Head of caudate nucleus (tissue), 42 donors: ENCODE results near the gene SPAG8.
A peak's percentile ranks its signal among the peaks of the same experiment; 100 is the strongest.

ENCODE experiments used
- DNase-seq, 42 donors: peaks; one replicate each; pipeline versions ENCODE4 v3.0.0 to v3.0.0-alpha.2; 2020 to 2021; ENCODE audit warnings: mixed read lengths in 7 of 42
- intact Hi-C: fragments of 100-400 bp; cut with DNase I; formaldehyde crosslinking; loops from one replicate; pipeline ENCODE4 v1.15.0; 2022

Gene SPAG8, protein sequence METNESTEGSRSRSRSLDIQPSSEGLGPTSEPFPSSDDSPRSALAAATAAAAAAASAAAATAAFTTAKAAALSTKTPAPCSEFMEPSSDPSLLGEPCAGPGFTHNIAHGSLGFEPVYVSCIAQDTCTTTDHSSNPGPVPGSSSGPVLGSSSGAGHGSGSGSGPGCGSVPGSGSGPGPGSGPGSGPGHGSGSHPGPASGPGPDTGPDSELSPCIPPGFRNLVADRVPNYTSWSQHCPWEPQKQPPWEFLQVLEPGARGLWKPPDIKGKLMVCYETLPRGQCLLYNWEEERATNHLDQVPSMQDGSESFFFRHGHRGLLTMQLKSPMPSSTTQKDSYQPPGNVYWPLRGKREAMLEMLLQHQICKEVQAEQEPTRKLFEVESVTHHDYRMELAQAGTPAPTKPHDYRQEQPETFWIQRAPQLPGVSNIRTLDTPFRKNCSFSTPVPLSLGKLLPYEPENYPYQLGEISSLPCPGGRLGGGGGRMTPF

DNA sequence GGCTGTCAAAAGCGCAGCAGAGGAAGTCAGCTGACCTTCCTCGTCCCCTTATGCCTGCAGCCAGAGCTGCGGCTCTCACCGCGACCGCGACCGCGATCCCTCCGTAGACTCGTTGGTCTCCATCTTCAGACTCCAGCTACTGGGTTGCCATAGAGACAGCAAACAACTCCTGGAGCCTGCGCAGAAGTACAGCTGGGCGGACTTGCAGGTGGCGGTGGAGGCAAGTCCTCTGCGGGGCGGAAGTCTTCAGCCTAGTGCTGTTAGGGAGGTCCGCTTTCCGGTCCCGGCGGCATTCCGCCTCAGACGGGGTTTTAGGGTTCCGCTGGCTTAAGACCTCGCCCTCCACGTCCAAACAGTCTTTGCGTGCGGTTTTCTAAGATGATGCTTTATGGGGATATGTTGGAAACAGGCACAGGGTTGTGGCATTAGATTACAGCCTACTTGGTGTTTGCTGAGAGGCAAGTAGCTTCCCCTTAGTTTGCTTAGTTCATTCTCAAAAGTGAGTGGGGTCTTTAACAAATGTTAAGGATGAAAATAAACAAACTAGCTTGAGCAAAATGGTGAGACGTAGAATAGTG is at the start of gene SPAG8:
TSS of gene SPAG8 (minus strand) at position 238 of the 578 bp plus-strand sequence. CDS start at position 123, 115 bp downstream.
- intact Hi-C loops: no loop called here
- DNase-seq: peak; percentile 91 to 99 (median 96)

DNA sequence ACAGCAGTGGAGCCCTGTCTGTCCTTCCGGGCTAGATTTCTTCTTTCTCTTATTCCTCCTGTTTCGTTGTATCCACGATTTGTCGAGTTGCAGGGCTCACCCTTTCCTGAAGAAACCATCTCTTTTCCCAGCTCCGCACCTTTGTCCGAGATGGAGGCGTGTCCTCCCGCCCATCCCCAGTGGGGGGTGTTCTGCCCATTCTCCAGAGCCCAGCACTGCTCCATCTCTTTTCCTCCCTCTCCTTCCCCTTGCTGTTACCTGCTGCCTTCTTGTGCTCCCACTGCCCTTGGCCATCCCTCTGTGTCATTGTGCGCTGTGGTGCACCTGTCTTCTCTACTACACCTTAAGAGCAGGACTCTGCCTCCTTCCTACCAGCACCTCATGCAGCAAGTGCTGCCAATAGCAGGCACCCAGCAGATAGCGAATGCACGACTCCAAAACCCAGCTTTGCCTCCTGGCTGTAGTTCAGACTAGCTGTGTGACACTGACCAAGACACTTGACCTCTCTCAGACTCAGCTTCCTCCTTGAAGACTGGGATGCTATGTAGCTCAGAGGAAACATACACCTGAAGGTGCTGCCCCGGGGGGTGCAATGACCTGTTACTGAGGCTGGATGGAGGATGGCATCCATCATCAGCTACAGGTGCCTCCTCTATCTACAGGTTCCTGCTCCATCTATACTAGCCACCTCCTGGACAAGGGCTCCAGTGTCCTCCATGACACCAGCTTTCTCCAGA is 49.3 kb upstream of the SPAG8 start:
- DNase-seq: peak in 5 of 42 donors; percentile 4 to 33 (median 15)
- intact Hi-C loops: no loop called here

DNA sequence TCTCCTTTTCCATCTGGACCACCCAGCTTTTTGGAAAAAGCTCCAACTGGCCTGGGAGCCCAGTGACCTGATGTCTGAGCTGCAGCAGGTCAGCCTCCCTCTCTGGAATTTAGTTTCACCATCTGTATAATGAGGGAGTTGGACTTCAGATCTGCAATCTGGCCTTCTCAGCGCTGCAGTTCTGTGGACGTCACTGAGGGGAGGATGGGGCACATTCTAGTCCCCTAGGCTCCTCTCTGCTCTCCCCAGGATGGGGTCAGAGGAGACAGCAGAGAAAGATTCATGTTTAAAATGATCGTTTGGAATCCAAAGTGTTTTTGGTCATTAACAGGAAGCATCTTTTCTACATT is 47.9 kb upstream of the SPAG8 start:
- intact Hi-C loops: no loop called here
- peak in 4 of 42 donors; percentile 3 to 16 (median 10) for DNase-seq

DNA sequence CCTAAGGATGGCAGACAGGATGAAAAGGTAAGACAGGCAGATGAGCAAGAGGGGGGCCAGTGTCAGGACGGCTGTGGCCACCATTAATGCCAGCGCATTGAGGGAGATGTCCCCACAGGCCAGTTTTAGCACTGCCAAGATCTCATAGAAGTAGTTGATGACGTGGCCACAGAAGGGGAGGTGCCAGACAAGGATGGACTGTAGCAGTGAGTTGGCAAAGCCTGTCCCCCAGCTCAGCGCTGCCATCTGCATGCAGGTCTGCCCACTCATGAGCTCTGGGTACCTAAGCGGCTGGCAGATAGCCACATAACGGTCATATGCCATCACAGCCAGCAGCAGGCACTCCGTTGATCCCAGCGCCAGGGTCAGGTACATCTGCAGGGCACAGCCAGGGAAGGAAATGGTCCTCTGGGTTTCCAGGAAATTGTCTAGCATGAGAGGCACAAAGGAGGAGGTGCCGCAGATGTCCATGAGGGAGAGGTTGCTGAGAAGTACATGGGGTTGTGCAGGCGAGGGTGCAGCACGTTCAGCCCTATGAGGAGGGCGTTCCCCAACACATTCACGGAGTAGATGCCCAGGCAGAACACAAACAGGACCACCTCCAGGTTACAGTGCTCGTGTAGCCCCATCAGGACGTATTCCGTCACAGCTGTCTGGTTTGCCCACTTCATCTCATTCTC is 47.4 kb upstream of the SPAG8 start:
- intact Hi-C loops: no loop called here
- peak in 7 of 42 donors; percentile 8 to 41 (median 17) for DNase-seq

DNA sequence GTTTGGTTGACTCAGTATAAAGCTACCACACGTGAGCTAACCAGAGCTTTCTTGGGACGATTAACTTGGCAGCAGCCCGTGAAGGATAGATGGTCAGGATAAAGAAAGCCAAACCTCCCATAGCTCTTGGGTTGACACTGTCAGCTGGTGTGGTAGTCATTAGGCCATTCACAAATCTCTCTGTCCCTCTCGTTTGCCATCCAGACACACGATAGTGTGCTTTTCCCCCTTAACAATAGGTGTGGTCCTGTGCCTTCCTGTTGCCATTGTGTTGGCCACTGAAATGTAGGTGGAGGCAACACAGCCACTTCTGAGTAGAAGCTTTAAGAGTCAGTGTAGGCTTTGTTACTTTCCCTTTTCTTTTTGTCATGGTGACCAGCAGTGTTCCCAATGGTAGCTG is 46.4 kb upstream of the SPAG8 start:
- peak in 1 of 42 donors; percentile 4 for DNase-seq
- intact Hi-C loops: no loop called here

DNA sequence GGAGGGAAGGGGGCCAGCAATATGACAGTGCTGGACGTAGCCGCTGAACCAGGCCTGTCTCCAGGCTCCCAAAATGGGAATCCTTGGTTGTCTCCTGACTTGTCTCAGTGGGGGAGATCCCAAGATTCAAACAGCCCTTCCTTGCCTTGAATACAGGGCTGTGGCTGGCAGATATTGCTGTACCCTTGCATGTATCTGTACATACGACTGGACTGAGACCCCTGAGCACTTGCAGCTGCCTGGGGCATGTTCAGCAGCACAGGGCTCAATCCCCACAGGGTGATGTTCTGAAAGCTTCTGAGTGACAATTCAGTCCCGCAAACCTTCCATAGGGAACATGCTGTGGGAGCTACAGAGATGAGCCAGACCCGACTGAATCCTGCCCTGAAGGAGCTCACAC is 44.8 kb upstream of the SPAG8 start:
- peak in 6 of 42 donors; percentile 2 to 26 (median 12) for DNase-seq
- intact Hi-C loops: no loop called here

DNA sequence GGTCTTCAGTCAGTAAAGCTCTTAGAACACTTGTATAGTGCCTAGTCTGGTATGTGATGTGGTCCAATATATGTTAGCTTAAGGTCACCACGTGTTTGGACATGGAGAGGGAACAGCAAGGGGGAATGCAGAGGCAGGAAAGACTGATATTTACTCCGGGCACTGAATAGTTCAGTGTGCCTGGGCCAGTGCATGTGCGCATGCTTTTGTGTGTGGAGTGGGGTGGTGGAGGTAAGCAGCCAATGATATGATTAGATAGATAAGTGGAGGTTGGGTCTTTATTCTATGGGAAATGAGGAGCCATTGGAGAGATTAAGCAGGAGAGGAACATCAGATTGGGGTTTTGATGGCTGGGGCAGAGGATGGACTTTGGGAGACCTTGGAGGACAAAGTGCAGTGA is 44.1 kb upstream of the SPAG8 start:
- peak in 4 of 42 donors; percentile 5 to 22 (median 10) for DNase-seq
- intact Hi-C loops: no loop called here

DNA sequence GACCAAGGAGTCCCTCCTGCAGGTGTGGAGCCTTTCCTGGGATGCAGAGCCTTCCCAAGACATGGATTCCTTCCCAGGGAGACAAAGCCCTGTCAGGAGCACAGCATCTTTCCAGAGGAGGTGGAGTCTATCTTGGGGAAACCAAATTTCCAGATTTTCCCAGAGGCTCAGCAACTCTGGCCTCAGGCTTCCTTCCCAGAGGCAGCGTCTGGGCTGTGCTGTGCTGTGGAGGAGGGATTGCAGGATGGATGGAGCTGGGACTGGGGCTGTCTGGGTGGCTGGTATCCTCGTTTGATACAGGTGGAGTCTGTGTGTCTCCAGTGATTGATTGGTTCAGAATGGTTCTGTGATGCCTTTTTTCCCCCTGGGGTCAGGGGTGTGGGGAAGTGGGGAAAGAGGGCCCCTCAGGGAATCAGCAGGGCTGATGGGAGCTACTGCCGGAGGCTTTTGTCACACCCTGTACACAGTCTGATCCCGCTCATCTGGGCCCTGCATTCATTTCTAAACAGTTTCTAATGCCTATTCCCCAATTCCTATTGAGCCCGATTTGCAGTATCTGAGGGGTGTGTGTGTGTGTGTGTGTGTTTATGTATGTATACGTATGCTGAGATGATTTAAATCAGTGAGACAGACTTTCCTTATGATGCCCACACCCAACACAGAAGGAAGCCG is 42.2 kb upstream of the SPAG8 start:
- intact Hi-C loops: no loop called here
- DNase-seq: peak in 5 of 42 donors; percentile 1 to 13 (median 6)

DNA sequence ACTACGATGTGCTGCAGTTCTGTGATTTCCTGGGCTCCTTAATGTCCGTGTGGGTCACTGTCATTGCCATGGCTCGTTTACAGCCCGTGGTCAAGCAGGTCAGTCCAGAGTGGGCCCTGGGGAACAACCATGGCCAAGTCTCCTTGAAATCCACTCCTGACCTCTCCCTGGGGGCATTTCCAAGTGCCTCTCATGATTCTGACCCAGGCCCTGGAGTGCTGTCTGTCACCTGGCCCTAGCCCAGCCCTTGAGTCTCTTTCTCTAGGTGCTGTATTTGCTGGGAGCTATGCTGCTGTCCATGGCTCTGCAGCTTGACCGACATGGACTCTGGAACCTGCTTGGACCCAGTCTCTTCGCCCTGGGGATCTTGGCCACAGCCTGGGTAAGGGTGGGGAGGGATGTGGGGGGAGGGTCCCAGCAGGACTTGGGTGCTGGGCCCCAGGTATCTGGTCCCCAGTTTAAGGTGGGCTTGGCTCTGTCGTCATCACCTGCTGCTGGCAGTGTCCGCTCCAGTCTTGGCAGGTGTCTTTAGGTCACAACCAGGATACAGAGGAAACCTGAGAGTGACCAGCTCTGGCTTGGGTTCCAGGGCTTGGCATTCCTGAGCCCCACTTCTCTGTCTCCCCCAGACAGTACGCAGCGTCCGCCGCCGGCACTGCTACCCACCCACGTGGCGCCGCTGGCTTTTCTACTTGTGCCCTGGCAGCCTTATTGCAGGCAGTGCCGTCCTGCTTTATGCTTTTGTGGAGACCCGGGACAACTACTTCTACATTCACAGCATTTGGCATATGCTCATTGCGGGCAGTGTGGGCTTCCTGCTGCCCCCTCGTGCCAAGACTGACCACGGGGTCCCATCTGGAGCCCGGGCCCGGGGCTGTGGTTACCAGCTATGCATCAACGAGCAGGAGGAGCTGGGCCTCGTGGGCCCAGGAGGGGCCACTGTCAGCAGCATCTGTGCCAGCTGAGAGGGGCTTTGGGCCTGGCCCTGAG is 41.1 kb upstream of the SPAG8 start:
- peak in 6 of 42 donors; percentile 6 to 31 (median 14) for DNase-seq
- intact Hi-C loops: no loop called here

DNA sequence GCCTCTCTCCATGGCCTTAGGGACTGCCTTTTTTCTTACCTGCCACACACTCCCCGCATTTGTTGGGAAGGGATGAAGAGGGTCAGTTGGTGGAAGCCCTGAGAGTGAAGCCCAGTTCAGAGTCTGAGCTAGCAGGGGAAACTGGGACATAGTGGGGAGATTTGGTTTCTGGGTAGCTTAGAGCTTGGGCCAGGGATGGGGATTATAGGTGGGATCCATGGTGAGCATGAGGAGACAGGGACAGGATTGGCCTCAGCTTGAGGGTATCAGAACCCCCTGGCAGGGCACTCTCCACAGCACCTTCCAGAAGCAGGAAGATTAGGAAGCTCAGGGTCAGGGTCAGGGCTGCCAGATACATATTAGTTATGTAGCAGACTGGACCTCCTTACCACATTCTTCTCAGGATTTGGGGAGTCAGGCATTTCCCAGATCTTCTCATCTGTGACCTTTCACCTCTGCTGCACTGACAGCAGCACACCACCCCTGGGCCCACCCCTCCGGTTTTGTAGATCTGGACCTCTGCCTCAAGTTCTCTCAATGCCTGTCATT is 40.3 kb upstream of the SPAG8 start:
- DNase-seq: peak in 2 of 42 donors; percentile 3 to 21
- intact Hi-C loops: no loop called here

DNA sequence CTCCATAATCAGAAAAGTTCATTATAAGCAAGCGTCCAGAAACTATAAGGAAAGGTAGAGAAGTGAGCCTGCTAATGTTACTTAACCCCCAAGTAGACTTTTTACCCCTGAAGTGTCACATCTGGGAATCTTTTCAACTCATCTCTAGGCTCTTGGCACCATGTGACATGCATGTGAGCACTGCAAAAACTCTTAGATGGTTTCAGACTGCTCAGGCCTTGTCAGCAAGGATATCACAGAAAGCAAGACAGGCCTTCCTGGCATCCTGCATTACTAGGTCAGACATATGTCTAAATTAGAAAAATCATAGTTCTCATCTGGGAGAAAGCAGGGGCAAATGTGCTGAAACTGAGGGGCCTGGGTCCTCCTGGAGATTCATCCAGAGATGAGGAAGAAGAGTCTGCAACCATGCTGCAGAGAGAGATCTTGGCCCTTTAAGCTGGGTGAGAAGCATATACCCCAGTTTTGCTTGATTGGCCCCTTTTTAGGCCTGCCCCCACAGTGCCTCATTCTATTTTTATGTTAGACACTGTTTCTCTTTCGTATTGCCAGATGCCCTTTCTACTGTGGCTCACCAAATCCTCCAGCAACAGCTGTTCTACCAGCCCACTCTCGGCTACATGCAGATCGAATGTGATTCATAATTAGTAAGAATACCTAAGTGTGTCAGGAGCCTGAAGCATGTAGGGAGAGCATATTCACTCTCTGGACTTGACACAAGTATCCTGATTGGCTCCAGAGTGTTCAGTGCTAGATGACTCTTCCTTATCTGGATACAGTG is 35.9 kb upstream of the SPAG8 start:
- DNase-seq: peak in 34 of 42 donors; percentile 16 to 89 (median 58)
- intact Hi-C loops: no loop called here

DNA sequence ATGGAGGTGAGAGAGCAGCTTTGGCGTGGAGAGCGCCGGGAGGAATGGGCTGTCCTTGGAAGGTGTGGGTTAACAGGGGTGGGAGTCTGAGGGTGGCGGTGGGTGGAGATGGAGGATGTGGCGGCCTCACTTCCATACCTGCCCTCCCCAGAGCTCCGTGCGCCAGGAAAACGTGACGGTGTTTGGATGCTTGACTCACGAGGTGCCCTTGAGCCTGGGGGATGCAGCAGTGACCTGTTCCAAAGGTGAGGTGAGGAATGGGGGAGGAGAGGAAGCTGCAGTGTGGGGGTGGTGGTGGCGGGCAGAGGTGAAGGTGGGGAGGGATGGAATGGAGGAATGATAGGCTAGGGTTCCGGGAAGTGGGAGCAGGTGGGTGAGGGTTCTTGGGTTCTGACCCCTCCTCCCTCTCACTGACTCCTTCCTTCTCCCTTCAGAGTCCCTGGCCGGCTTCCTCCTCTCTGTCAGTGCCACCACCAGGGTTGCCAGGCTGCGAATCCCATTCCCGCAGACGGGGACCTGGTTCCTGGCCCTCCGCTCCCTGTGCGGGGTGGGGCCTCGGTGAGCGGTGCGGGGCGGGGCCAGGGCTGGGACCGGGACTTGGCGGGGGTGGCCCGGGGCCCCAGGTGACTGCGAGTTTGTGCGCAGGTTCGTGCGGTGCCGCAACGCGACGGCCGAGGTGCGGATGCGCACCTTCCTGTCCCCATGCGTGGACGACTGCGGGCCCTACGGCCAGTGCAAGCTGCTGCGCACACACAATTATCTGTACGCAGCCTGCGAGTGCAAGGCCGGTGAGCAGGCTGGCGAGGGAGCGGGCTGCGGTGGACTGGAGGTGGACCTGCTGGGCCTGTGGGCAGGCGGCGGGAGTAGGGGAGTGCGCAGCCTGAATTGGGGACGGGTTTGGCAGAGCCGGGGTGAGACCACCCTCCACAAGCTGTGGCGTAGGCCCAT is 34.0 kb upstream of the SPAG8 start:
- DNase-seq: peak in 12 of 42 donors; percentile 19 to 45 (median 34)
- intact Hi-C loops: no loop called here

DNA sequence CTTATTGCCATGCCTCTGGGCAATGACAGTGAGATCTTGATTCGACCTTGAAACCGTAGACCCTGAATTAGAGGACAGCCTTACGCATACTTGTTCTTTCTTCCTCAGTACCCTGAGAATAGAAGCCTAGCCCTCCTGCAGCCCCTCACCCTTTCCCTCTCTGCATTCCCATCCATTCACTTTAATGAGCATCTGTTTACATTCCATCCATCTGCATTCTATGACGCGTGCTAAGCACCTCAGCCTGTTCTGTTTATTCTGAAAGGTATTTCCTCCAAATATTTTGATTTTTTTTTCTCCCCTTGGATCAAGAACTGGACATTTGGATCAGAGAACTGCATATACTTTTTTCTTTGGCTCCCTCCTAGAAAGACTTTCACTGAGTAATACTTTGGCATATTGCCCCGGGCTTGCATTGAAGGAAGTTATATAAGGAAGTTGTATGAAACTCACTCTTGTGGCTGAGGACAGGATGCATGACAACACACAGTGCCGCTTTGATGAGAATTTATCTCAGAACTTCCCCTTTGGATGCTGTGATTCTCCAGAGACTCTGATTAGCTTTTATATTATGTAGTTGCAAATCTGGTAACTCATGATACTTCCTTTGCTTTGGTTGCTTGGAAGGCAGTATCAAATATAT is 32.7 kb upstream of the SPAG8 start:
- peak in 7 of 42 donors; percentile 21 to 55 (median 34) for DNase-seq
- intact Hi-C loops: no loop called here

DNA sequence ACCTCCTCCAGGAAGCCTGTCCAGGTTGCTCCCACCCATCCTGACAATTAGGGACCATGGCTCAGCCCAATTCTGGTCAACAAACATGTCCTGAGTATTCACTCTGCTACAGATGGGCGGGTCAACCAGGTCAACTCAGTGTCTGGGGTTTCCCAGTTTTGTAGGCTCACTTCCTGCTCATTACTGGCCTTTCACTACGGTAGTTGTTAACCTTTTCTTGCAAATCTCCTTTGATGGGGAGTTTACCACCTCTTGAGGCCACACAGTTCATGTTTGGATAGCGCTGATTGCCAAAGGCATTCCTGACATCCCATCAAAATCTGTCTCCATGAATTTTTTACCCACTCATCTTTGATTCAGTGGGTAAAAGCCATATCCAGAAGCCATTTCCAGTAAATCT is 30.7 kb upstream of the SPAG8 start:
- no peak for DNase-seq
- intact Hi-C loops: no loop called here
